ENCODE data around the gene TLCD1. TPM values are rescaled to one million over a fixed set of nuclear protein-coding genes. Genes with fewer than 3 reads are reported as not detected.

TLCD1 gene
- polyA plus RNA-seq, 1 of the 3 experiments (the other 2 are of a cell fraction) = 18.3 TPM

DNA sequence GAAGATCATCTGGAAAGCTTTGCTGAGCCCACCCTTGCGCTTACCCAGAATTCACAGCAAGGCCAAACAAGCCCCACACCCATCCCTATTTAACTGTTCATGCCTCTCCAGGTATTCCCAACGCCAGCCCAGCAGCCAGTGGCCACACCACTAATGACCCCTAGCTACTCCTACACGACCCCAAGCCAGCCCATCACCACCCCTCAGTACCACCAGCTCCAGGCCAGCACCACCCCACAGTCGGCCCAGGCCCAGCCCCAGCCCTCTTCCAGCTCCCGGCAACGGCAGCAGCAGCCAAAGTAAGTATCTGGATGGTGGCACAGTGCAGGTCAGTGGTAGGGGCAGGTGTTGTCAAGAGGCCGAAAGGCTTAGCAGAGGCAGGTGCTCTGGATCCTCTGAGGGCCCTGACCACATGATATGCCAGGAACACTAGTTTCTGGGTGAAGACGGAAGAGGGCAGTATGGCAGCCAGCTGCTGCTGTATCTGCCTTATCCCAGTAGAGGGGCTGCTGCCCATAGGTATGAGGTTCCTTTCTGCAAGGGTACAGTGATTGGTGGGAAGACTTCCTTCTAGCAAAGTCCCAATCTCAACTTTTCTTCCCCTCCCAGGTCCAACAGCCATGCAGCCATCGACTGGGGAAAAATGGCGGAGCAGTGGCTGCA, 25.1 kb downstream of the TLCD1 start:
- TF ChIP-seq RCOR1 (IDR thresholded peaks at IDR 0.05; ENCODE audit: low read length) (no peak), NRF1 (IDR thresholded peaks at IDR 0.05; ENCODE audit: low read depth, low read length) (no peak), MAX (IDR thresholded peaks at IDR 0.05; ENCODE audit: low read depth) (no peak), PBX3 (IDR thresholded peaks at IDR 0.05) (no peak), NFIC (IDR thresholded peaks at IDR 0.05; ENCODE audit: borderline replicate concordance) (no peak), YY1 (IDR thresholded peaks at IDR 0.05; ENCODE audit: low read depth) (no peak), MEF2A (IDR thresholded peaks at IDR 0.05; ENCODE audit: borderline replicate concordance, low read depth) (no peak), REST (IDR thresholded peaks at IDR 0.05; ENCODE audit: low read depth, low read length) (no peak), SMC3 (IDR thresholded peaks at IDR 0.05; ENCODE audit: low read depth, low read length) (no peak), JUND (IDR thresholded peaks at IDR 0.05) (no peak), MXI1 (IDR thresholded peaks at IDR 0.05; ENCODE audit: low read depth, low read length) (no peak), CHD2 (IDR thresholded peaks at IDR 0.05; ENCODE audit: low read length, partially characterized antibody) (no peak)
- TF ChIP-seq, protein P1, sequence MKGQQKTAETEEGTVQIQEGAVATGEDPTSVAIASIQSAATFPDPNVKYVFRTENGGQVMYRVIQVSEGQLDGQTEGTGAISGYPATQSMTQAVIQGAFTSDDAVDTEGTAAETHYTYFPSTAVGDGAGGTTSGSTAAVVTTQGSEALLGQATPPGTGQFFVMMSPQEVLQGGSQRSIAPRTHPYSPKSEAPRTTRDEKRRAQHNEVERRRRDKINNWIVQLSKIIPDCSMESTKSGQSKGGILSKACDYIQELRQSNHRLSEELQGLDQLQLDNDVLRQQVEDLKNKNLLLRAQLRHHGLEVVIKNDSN (IDR thresholded peaks at IDR 0.05; ENCODE audit: borderline replicate concordance, low read depth) = no peak
- TF ChIP-seq, protein P2, sequence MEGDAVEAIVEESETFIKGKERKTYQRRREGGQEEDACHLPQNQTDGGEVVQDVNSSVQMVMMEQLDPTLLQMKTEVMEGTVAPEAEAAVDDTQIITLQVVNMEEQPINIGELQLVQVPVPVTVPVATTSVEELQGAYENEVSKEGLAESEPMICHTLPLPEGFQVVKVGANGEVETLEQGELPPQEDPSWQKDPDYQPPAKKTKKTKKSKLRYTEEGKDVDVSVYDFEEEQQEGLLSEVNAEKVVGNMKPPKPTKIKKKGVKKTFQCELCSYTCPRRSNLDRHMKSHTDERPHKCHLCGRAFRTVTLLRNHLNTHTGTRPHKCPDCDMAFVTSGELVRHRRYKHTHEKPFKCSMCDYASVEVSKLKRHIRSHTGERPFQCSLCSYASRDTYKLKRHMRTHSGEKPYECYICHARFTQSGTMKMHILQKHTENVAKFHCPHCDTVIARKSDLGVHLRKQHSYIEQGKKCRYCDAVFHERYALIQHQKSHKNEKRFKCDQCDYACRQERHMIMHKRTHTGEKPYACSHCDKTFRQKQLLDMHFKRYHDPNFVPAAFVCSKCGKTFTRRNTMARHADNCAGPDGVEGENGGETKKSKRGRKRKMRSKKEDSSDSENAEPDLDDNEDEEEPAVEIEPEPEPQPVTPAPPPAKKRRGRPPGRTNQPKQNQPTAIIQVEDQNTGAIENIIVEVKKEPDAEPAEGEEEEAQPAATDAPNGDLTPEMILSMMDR (IDR thresholded peaks at IDR 0.05) = no peak
- Histone ChIP-seq H3K79me2 (ENCODE audit: insufficient read depth) (no peaks in the 10 kb centered on the region), H2AFZ (ENCODE audit: low read depth) (no peak overlapping the region), H3K36me3 (replicated peaks in 1 of 2; ENCODE audit: control insufficient read depth in 1 of 2, insufficient read depth in 2 of 2, low read length in 1 of 2) (peaks cover 38 to 76% of the 10 kb centered on the region in 2 experiments), H3K4me2 (no peak overlapping the region), H3K4me1 (ENCODE audit: control insufficient read depth in 1 of 2, insufficient read depth in 2 of 2, low read depth in 1 of 2, low read length in 1 of 2) (peaks cover 0 to 3% of the 10 kb centered on the region in 2 experiments; a peak in 1 of 4 replicates), H4K20me1 (ENCODE audit: insufficient read depth) (no peaks in the 10 kb centered on the region), H3K4me3 (ENCODE audit: low read depth in 2 of 2, low read length in 1 of 2) (no peak overlapping the region), H3F3A (replicated peaks; ENCODE audit: insufficient read depth) (no peaks in the 10 kb centered on the region), H3K9me3 (no peaks in the 10 kb centered on the region), H3K9ac (no peak overlapping the region), H3K27ac (ENCODE audit: low read depth in 2 of 2, low read length in 1 of 2) (no peak overlapping the region), H3K9me2 (no peaks in the 10 kb centered on the region), H3K27me3 (ENCODE audit: insufficient read depth) (no peaks in the 10 kb centered on the region)
- WGBS (ENCODE audit: low lambda C conversion rate) = 93% methylated on average over 10 of the region's 10 CpGs
- CTCF ChIA-PET = interaction anchor here (1.3 to 1.5 kb wide), 2 partner anchors 18 to 49 kb away, joined by 4 read pairs; no protein-coding TSS in a partner anchor
- DNase-seq = no peak
- POLR2A ChIA-PET = interaction anchor here (1.4 kb wide), 1 partner anchor 17 kb away, joined by 3 read pairs; no protein-coding TSS in a partner anchor

All from SK-N-SH (cell line).